Vagina (tissue), 2 donors: Measurements from ENCODE around the gene FEM1C. TPM values are rescaled to one million over a fixed set of nuclear protein-coding genes. Genes with fewer than 3 reads are reported as not detected.

Experiments
- DNase-seq, 2 donors: peaks; one replicate each; pipeline ENCODE4 v3.0.0-alpha.2; 2017; ENCODE audit errors: extremely low spot score in 2 of 2
- H3K27ac ChIP-seq: fragments of 200-600 bp; sonication (generic); one replicate; pipeline ENCODE4 v1.5.1; 2019
- H3K27me3 ChIP-seq: fragments of 200-600 bp; sonication (generic); one replicate; pipeline ENCODE4 v1.5.1; 2019
- H3K36me3 ChIP-seq, 2 donors: fragments of 200-600 bp; sonication (generic); one replicate each; pipeline ENCODE4 v1.5.1; 2017 to 2019
- H3K4me1 ChIP-seq: fragments of 200-600 bp; sonication (generic); one replicate; pipeline ENCODE4 v1.5.1; 2019
- H3K4me3 ChIP-seq, 2 donors: fragments of 200-600 bp; sonication (generic); 1 replicate in 1 of 2; 2 replicates in 1 of 2; pipeline ENCODE4 v1.5.1; 2016 to 2019
- H3K9me3 ChIP-seq: fragments of 200-600 bp; sonication (generic); one replicate; pipeline ENCODE4 v1.5.1; 2019
- POLR2A ChIP-seq, 2 donors: fragments of 450-650 bp; IDR thresholded peaks; one replicate each; pipeline ENCODE4 v1.6.1; 2017; ENCODE audit warnings: antibody characterized with exemption in 2 of 2, mild to moderate bottlenecking in 2 of 2, moderate library complexity in 2 of 2
- POLR2AphosphoS5 ChIP-seq, 2 donors: sonication (generic); formaldehyde crosslinking; IDR thresholded peaks; one replicate each; pipeline ENCODE4 v1.9.0; 2017; ENCODE audit warnings: antibody characterized with exemption in 2 of 2, mild to moderate bottlenecking in 2 of 2, low read depth in 1 of 2; ENCODE audit not compliant: insufficient read depth in 1 of 2
- intact Hi-C: fragments of 100-400 bp; cut with DNase I; formaldehyde crosslinking; loops from one replicate; pipeline ENCODE4 v1.15.1; 2023
- total RNA-seq: library from RNA; depleted of rRNA; stranded (reverse); fragments of >200 nt; gene quantifications from one replicate; pipeline ENCODE4 v1.2.3, GENCODE V29; 2016
- TF ChIP-seq, protein P1 (sequence below), 3 experiments: fragments of 450-650 bp in 2 of 3; fragments of 200-600 bp in 1 of 3; sonication (generic) in 1 of 3; IDR thresholded peaks; one replicate each; pipeline ENCODE4 v1.5.1; 2017 to 2019; ENCODE audit warnings: antibody characterized with exemption in 3 of 3, mild to moderate bottlenecking in 2 of 3, moderate library complexity in 2 of 3

The FEM1C gene
- total RNA-seq, 1 donor from 2014 or later: 16.5 TPM

GRCh38 chr5:115494570-115495289 is 49.8 kb downstream of the FEM1C start:
- Histone ChIP-seq H3K4me1 (no peaks in the 10 kb centered on the region), H3K27me3 (no peaks in the 10 kb centered on the region), H3K27ac (no peak overlapping the region), H3K36me3 (no peaks in the 10 kb centered on the region), H3K4me3 (no peak overlapping the region), H3K9me3 (no peaks in the 10 kb centered on the region)
- intact Hi-C loops: no loop called here
- TF ChIP-seq POLR2AphosphoS5 (IDR thresholded peaks at IDR 0.05; ENCODE audit: insufficient read depth in 1 of 2, low read depth in 1 of 2) (no peak), POLR2A (IDR thresholded peaks at IDR 0.05) (no peak)
- TF ChIP-seq, protein P1, sequence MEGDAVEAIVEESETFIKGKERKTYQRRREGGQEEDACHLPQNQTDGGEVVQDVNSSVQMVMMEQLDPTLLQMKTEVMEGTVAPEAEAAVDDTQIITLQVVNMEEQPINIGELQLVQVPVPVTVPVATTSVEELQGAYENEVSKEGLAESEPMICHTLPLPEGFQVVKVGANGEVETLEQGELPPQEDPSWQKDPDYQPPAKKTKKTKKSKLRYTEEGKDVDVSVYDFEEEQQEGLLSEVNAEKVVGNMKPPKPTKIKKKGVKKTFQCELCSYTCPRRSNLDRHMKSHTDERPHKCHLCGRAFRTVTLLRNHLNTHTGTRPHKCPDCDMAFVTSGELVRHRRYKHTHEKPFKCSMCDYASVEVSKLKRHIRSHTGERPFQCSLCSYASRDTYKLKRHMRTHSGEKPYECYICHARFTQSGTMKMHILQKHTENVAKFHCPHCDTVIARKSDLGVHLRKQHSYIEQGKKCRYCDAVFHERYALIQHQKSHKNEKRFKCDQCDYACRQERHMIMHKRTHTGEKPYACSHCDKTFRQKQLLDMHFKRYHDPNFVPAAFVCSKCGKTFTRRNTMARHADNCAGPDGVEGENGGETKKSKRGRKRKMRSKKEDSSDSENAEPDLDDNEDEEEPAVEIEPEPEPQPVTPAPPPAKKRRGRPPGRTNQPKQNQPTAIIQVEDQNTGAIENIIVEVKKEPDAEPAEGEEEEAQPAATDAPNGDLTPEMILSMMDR (IDR thresholded peaks at IDR 0.05): no peak
- no peak for DNase-seq

- intact Hi-C loops: no loop called here
- no peak overlapping the region for H3K4me3 ChIP-seq
These were observed 54.0 kb downstream of the FEM1C start for GRCh38 chr5:115490596-115490995.

GRCh38 chr5:115489733-115490132 is 54.8 kb downstream of the FEM1C start:
- Histone ChIP-seq H3K4me1 (no peaks in the 10 kb centered on the region), H3K9me3 (no peaks in the 10 kb centered on the region), H3K36me3 (no peaks in the 10 kb centered on the region), H3K27ac (no peak overlapping the region), H3K4me3 (no peak overlapping the region), H3K27me3 (no peaks in the 10 kb centered on the region)
- no peak for DNase-seq
- TF ChIP-seq POLR2A (IDR thresholded peaks at IDR 0.05): no peak
- TF ChIP-seq, protein P1 (IDR thresholded peaks at IDR 0.05): no peak
- no peak for TF ChIP-seq POLR2AphosphoS5 (IDR thresholded peaks at IDR 0.05; ENCODE audit: insufficient read depth in 1 of 2, low read depth in 1 of 2)
- intact Hi-C loops: no loop called here

More at GRCh38 chr5:115490596-115490995, 54.0 kb downstream of the FEM1C start:
- Histone ChIP-seq H3K36me3 (no peaks in the 10 kb centered on the region), H3K27me3 (no peaks in the 10 kb centered on the region), H3K9me3 (no peaks in the 10 kb centered on the region), H3K4me1 (no peaks in the 10 kb centered on the region), H3K27ac (no peak overlapping the region)
- no peak for TF ChIP-seq POLR2AphosphoS5 (IDR thresholded peaks at IDR 0.05; ENCODE audit: insufficient read depth in 1 of 2, low read depth in 1 of 2)
- no peak for TF ChIP-seq POLR2A (IDR thresholded peaks at IDR 0.05)
- TF ChIP-seq, protein P1 (IDR thresholded peaks at IDR 0.05): no peak
- no peak for DNase-seq

- no peak for DNase-seq
- TF ChIP-seq POLR2A (IDR thresholded peaks at IDR 0.05) (no peak), POLR2AphosphoS5 (IDR thresholded peaks at IDR 0.05; ENCODE audit: insufficient read depth in 1 of 2, low read depth in 1 of 2) (no peak)
- TF ChIP-seq, protein P1 (IDR thresholded peaks at IDR 0.05): no peak
- Histone ChIP-seq H3K9me3 (no peaks in the 10 kb centered on the region), H3K4me3 (no peak overlapping the region), H3K4me1 (no peaks in the 10 kb centered on the region), H3K27ac (no peak overlapping the region), H3K27me3 (no peaks in the 10 kb centered on the region), H3K36me3 (no peaks in the 10 kb centered on the region)
- intact Hi-C loops: no loop called here
These were observed 56.8 kb downstream of the FEM1C start for GRCh38 chr5:115487756-115488155.

GRCh38 chr5:115487168-115487567 is 57.4 kb downstream of the FEM1C start:
- DNase-seq: no peak
- H3K4me3 ChIP-seq: no peak overlapping the region
- H3K4me1 ChIP-seq: no peaks in the 10 kb centered on the region
- intact Hi-C loops: no loop called here
- no peak overlapping the region for H3K27ac ChIP-seq
- no peaks in the 10 kb centered on the region for H3K9me3 ChIP-seq
- TF ChIP-seq, protein P1 (IDR thresholded peaks at IDR 0.05): no peak
- TF ChIP-seq POLR2AphosphoS5 (IDR thresholded peaks at IDR 0.05; ENCODE audit: insufficient read depth in 1 of 2, low read depth in 1 of 2): no peak
- no peak for TF ChIP-seq POLR2A (IDR thresholded peaks at IDR 0.05)
- no peaks in the 10 kb centered on the region for H3K36me3 ChIP-seq
- H3K27me3 ChIP-seq: no peaks in the 10 kb centered on the region
